Activated CD8-positive, alpha-beta memory T cell treated with anti-CD3 and anti-CD28 coated beads for 24 hours (primary cell): ENCODE measurements around the gene CCDC85A.

Source experiments
- DNase-seq: peaks from one replicate; pipeline ENCODE4 v3.0.0-alpha.2; 2020

The CCDC85A gene

GRCh38 chr2:56197816-56198215 lies 14.0 kb downstream of the CCDC85A start:
- DNase-seq = no peak

DNA sequence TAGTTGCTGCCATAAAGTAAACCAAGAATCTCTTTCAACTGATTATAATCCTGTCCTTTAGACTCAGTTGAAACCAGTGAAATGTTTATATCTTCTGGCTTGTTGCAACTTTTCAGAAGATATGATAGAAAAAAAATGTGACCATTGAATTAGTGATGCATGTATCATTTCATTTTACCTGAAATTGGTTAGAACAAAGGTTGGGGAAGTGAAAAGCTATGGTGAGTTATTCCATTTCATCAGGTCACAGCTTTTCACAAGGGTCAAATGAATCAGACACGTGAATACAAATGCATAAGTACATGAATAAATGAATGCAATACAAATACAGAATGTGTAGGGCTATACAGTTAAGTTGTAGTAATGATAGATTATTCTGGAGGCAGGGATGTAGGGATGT lies 15.1 kb downstream of the CCDC85A start:
- no peak for DNase-seq

GRCh38 chr2:56199492-56199891 lies 15.7 kb downstream of the CCDC85A start:
- no peak for DNase-seq

- DNase-seq = no peak
Observed at GRCh38 chr2:56202381-56203121, 18.8 kb downstream of the CCDC85A start.

- DNase-seq = no peak
Observed at GRCh38 chr2:56204556-56204955, 20.8 kb downstream of the CCDC85A start.

GRCh38 chr2:56206250-56206649 lies 22.5 kb downstream of the CCDC85A start:
- DNase-seq = no peak

GRCh38 chr2:56207760-56208159 lies 24.0 kb downstream of the CCDC85A start:
- DNase-seq = no peak

DNA sequence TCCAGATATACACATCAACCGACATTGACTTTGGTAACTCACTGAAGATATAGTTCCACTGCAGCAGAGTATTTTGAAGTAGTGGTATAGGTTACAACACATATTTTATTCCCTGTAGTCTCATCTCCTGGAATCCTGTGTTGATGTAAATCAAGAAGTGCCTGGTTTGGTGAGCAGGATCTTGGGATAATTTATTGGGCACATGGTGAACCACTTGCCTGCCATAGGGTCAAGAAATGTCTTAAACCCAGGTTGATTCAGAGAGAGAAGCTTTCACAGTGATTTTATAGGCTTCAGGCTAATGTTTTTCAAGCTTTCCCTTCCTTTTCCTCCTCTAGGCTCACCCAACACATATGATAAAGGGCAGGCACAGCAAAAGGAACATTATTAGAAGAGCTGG lies 24.6 kb downstream of the CCDC85A start:
- DNase-seq = no peak

GRCh38 chr2:56209701-56210100 lies 25.9 kb downstream of the CCDC85A start:
- no peak for DNase-seq

- DNase-seq = no peak
Observed at GRCh38 chr2:56210291-56210690, 26.5 kb downstream of the CCDC85A start.

DNA sequence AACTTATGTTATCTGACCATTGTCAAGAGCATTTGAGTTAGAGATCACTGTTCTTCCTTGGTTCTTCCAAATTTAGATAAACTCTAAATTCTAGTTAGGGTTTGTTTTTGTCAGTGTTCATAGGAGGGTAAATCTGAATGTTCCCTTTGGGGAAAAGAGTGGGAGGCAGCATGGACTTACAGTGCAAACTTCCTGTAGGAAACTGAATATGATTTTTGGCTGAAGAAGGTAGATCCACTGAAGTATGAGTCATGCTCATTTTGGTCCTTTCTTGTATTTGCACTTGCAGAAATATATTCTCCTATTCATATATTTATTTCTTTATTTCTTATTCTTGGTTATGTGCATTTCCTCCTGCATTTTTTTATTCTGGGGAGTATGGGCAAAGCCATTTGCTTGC lies 27.3 kb downstream of the CCDC85A start:
- no peak for DNase-seq

GRCh38 chr2:56215911-56216310 lies 32.1 kb downstream of the CCDC85A start:
- DNase-seq = no peak

GRCh38 chr2:56217106-56217505 lies 33.3 kb downstream of the CCDC85A start:
- DNase-seq = no peak

- DNase-seq = no peak
Observed at GRCh38 chr2:56222481-56222880, 38.7 kb downstream of the CCDC85A start.

- DNase-seq = no peak
Observed at GRCh38 chr2:56224316-56224715, 40.5 kb downstream of the CCDC85A start.

- no peak for DNase-seq
Observed at GRCh38 chr2:56227811-56228210, 44.0 kb downstream of the CCDC85A start.

DNA sequence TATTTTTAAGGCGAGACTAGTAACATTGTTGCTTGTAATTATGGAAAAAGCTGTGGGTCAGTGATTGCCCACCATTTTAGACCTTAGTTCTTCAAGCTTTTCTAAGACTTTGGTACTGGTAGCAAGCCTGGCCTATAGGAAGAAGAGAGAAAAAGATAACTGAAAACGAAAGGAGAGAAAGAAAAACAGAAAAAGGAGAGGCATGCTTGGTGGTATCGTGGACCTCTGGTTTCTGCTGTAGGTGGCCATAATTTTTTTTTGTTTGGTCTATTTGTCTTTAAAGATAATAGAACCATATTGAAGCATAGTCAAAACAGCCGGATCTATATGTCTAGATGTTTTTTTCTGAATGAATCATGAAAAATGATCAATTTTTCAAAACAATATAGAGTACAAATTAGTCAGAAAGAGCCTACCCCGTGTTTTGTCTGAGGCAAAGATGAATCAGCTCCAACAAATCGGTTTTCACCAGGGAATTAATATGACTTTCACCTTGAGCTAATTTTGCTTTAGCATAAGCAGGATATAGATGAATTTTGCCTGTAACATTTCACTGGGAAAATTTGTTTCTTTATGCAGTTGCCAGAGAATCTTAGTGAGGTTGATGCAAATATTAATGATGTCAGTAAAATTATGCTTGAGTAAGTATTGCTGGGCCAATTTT lies 45.7 kb downstream of the CCDC85A start:
- DNase-seq = no peak

- DNase-seq = no peak
Observed at GRCh38 chr2:56230156-56230555, 46.4 kb downstream of the CCDC85A start.

- no peak for DNase-seq
Observed at GRCh38 chr2:56231361-56231760, 47.6 kb downstream of the CCDC85A start.

- no peak for DNase-seq
Observed at GRCh38 chr2:56232912-56233311, 49.1 kb downstream of the CCDC85A start.

DNA sequence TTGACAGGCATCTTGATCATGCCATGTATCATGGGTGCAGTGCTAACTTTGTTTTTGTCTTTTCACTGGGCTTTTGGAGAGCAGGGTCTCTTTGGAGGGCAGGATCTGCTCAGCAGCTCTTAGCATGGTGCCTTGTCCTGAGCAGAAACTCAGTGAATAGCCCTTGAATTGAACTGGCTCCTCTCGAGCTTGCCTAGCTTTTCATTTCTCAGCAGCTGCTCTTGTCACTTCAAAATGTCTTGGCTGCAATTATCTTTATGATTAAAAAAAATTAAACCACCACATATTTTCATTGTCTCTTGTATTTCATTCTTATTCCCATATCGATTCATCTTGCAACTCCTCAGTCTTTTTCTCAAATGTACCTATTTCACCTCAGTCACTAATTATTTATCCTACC lies 50.5 kb downstream of the CCDC85A start:
- DNase-seq = no peak

- DNase-seq = no peak
Observed at GRCh38 chr2:56239030-56239429, 55.2 kb downstream of the CCDC85A start.

DNA sequence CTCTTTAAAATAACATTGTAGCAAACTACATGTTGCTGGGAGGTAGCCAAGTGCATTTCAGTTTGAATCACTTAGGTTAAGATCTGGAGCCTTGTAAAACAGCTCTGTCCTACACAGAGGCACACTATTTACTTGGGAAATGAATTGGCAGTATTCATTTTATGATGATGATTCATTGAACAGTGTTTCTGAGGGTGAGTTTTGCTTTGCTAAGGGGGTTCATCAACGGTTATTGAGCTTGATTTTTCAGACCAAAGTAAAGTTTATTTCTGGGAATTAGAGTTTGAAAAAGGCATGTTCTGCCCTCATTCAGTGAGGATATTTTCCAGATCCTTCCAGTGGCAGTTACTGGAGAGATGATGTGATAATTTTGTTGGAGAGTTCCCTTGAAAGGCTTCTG lies 55.6 kb downstream of the CCDC85A start:
- DNase-seq = no peak

DNA sequence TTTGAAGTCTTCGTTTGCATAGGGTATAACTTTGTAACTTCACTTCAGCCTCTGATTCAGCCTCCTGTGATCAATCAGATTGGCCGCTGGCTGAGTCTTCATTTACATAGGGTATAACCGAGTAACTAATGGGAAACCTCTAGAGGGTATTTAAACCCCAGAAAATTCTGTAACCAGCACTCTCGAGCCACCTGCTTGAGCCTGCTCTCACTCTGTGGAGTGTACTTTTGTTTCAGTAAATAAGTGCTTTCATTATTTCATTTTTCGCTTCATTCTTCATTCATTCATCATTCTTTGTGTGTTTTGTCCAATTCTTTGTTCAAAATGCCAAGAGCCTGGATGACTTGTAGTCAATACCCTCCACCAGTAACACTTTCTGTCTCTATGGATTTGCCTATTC lies 56.4 kb downstream of the CCDC85A start:
- no peak for DNase-seq

DNA sequence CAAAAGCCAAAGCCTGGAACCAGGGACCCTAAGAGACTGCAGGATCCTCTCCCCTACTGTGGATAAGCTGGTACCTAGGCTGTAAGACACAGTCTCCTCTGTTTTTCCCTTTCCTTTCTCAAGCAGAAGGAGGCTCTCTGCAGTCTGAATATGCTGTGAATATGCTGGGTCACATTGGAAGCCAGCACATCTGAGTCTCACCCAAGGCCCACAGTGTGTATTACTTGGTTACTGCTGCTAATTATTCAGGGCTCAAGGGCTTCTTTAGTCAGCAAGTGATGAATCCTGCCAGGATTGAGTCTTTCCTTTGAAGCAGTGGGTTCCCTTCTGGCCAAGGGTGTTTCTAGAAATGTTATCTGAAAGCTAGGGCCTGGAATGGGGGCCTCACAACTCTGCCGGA lies 60.7 kb downstream of the CCDC85A start:
- no peak for DNase-seq
